GM12892 (cell line): ENCODE measurements around the gene ERC1.
"Not testable (repeated sequence)": the region's sequence is repeated elsewhere in the genome, so short reads cannot be mapped to it uniquely, and the experiment has no call there.

Experiments
- POLR2A ChIP-seq: IDR thresholded peaks from 2 replicates; pipeline ENCODE4 v1.6.1; 2011; ENCODE audit warnings: low read depth, low read length, control low read depth
- POLR2AphosphoS5 ChIP-seq: IDR thresholded peaks from 2 replicates; pipeline ENCODE4 v1.6.1; 2011; ENCODE audit warnings: low read depth, low read length, control low read depth
- TAF1 ChIP-seq: IDR thresholded peaks from 2 replicates; pipeline ENCODE4 v1.6.1; 2011; ENCODE audit warnings: low read depth, mild to moderate bottlenecking, control low read depth, low read length, borderline replicate concordance

GRCh38 chr12:1341270-1341669 is 350.2 kb downstream of the ERC1 start:
- not testable (repeated sequence) for TF ChIP-seq POLR2AphosphoS5, POLR2A, TAF1
